Stimulated activated CD4-positive, alpha-beta T cell treated with anti-CD3 and anti-CD28 coated beads, Interleukin-2, amount 100 ng/mL, for 4 hours (primary cell): Measurements from ENCODE around the gene NCAM1.

Experiments used
- DNase-seq: peaks from one replicate; pipeline ENCODE4 v3.0.0-alpha.2; 2020; ENCODE audit warnings: low read depth

NCAM1 gene

GRCh38 chr11:113131036-113131775, 170.0 kb downstream of the NCAM1 start:
- DNase-seq: no peak

GRCh38 chr11:113133071-113133470, 171.9 kb downstream of the NCAM1 start:
- DNase-seq: no peak

- DNase-seq: no peak
Measured at GRCh38 chr11:113134626-113135025, 173.4 kb downstream of the NCAM1 start.

- DNase-seq: no peak
Measured at GRCh38 chr11:113137713-113138529, 176.7 kb downstream of the NCAM1 start.

GRCh38 chr11:113138731-113139130, 177.5 kb downstream of the NCAM1 start:
- no peak for DNase-seq

- no peak for DNase-seq
Measured at GRCh38 chr11:113141010-113141409, 179.8 kb downstream of the NCAM1 start.

GRCh38 chr11:113142508-113142907, 181.3 kb downstream of the NCAM1 start:
- no peak for DNase-seq

- DNase-seq: no peak
Measured at GRCh38 chr11:113147249-113147648, 186.0 kb downstream of the NCAM1 start.

- no peak for DNase-seq
Measured at GRCh38 chr11:113148076-113148475, 186.9 kb downstream of the NCAM1 start.

GRCh38 chr11:113148652-113149051, 187.4 kb downstream of the NCAM1 start:
- DNase-seq: no peak

- DNase-seq: no peak
Measured at GRCh38 chr11:113151521-113151920, 190.3 kb downstream of the NCAM1 start.

- DNase-seq: no peak
Measured at GRCh38 chr11:113152500-113152899, 191.3 kb downstream of the NCAM1 start.

GRCh38 chr11:113153847-113154246, 192.6 kb downstream of the NCAM1 start:
- DNase-seq: no peak

- DNase-seq: no peak
Measured at GRCh38 chr11:113159988-113160807, 199.0 kb downstream of the NCAM1 start.

- DNase-seq: no peak
Measured at GRCh38 chr11:113160808-113161124, 199.5 kb downstream of the NCAM1 start.

GRCh38 chr11:113161711-113162591, 200.7 kb downstream of the NCAM1 start:
- no peak for DNase-seq

- no peak for DNase-seq
Measured at GRCh38 chr11:113162592-113162962, 201.4 kb downstream of the NCAM1 start.

- DNase-seq: no peak
Measured at GRCh38 chr11:113163291-113164030, 202.2 kb downstream of the NCAM1 start.

- no peak for DNase-seq
Measured at GRCh38 chr11:113166280-113166679, 205.1 kb downstream of the NCAM1 start.

GRCh38 chr11:113167599-113167998, 206.4 kb downstream of the NCAM1 start:
- no peak for DNase-seq
